Parathyroid adenoma (tissue), 2 donors: ENCODE data around the gene MINDY4.

Experiments
- H2AFZ ChIP-seq: fragments of 300-600 bp; sonication (generic); one replicate; pipeline ENCODE4 v1.7.0; 2017; ENCODE audit warnings: antibody characterized with exemption, mild to moderate bottlenecking
- H3K27ac ChIP-seq: fragments of 300-600 bp; sonication (generic); one replicate; pipeline ENCODE4 v1.7.0; 2017
- H3K27me3 ChIP-seq: fragments of 300-600 bp; sonication (generic); one replicate; pipeline ENCODE4 v1.7.0; 2017; ENCODE audit warnings: low read length; ENCODE audit not compliant: control insufficient read depth, insufficient read depth
- H3K36me3 ChIP-seq: fragments of 300-600 bp; sonication (generic); one replicate; pipeline ENCODE4 v1.7.0; 2017; ENCODE audit warnings: low read length; ENCODE audit not compliant: control insufficient read depth, insufficient read depth
- H3K4me1 ChIP-seq: fragments of 300-600 bp; sonication (generic); one replicate; pipeline ENCODE4 v1.7.0; 2017; ENCODE audit warnings: control low read depth
- H3K4me2 ChIP-seq: fragments of 300-600 bp; sonication (generic); one replicate; pipeline ENCODE4 v1.7.0; 2017; ENCODE audit warnings: low read length
- H3K4me3 ChIP-seq: fragments of 300-600 bp; sonication (generic); one replicate; pipeline ENCODE4 v1.7.0; 2017; ENCODE audit warnings: low read depth, low read length
- H3K79me2 ChIP-seq: fragments of 300-600 bp; sonication (generic); one replicate; pipeline ENCODE4 v1.7.0; 2017; ENCODE audit warnings: control low read depth
- H3K9ac ChIP-seq: fragments of 300-600 bp; sonication (generic); one replicate; pipeline ENCODE4 v1.7.0; 2017; ENCODE audit warnings: mild to moderate bottlenecking
- H3K9me3 ChIP-seq: fragments of 300-600 bp; sonication (generic); one replicate; pipeline ENCODE4 v1.7.0; 2017; ENCODE audit warnings: low read length; ENCODE audit not compliant: control insufficient read depth
- CTCF ChIP-seq: fragments of 300-600 bp; sonication (generic); IDR thresholded peaks from one replicate; pipeline ENCODE4 v1.7.0; 2017; ENCODE audit warnings: antibody characterized with exemption, mild to moderate bottlenecking
- donor health status: primary hyperparathyroidism.

MINDY4 gene

GRCh38 chr7:30899630-30900029, 128.4 kb downstream of the MINDY4 start:
- Histone ChIP-seq H3K9me3 (no peaks in the 10 kb centered on the region), H3K4me2 (no peak overlapping the region), H3K9ac (no peak overlapping the region), H3K27ac (peak overlapping the region; percentile 81), H3K36me3 (no peaks in the 10 kb centered on the region), H3K79me2 (no peaks in the 10 kb centered on the region), H2AFZ (no peak overlapping the region), H3K4me1 (no peaks in the 10 kb centered on the region), H3K4me3 (no peak overlapping the region), H3K27me3 (no peaks in the 10 kb centered on the region)
- TF ChIP-seq CTCF = no peak

GRCh38 chr7:30900053-30900452, 128.8 kb downstream of the MINDY4 start:
- H3K4me3 ChIP-seq = no peak overlapping the region
- no peaks in the 10 kb centered on the region for H3K27me3 ChIP-seq
- no peaks in the 10 kb centered on the region for H3K79me2 ChIP-seq
- H2AFZ ChIP-seq = no peak overlapping the region
- no peak for TF ChIP-seq CTCF
- no peak overlapping the region for H3K9ac ChIP-seq
- no peaks in the 10 kb centered on the region for H3K36me3 ChIP-seq
- peak overlapping the region; percentile 81 for H3K27ac ChIP-seq
- no peaks in the 10 kb centered on the region for H3K9me3 ChIP-seq
- no peaks in the 10 kb centered on the region for H3K4me1 ChIP-seq
- no peak overlapping the region for H3K4me2 ChIP-seq

- no peak for TF ChIP-seq CTCF
- no peak overlapping the region for H3K9ac ChIP-seq
- H3K27me3 ChIP-seq = no peaks in the 10 kb centered on the region
- H3K4me3 ChIP-seq = no peak overlapping the region
- no peak overlapping the region for H3K4me2 ChIP-seq
- H3K36me3 ChIP-seq = no peaks in the 10 kb centered on the region
- no peaks in the 10 kb centered on the region for H3K79me2 ChIP-seq
- H3K27ac ChIP-seq = peak overlapping the region; percentile 81
- H3K4me1 ChIP-seq = no peaks in the 10 kb centered on the region
- H3K9me3 ChIP-seq = no peaks in the 10 kb centered on the region
- no peak overlapping the region for H2AFZ ChIP-seq
These were observed 129.7 kb downstream of the MINDY4 start for GRCh38 chr7:30900803-30901362.

- Histone ChIP-seq H3K79me2 (no peaks in the 10 kb centered on the region), H3K4me1 (no peaks in the 10 kb centered on the region), H3K4me2 (no peak overlapping the region), H3K4me3 (no peak overlapping the region), H3K36me3 (no peaks in the 10 kb centered on the region), H3K27ac (peak overlapping the region; percentile 81), H3K27me3 (no peaks in the 10 kb centered on the region), H3K9ac (no peak overlapping the region), H3K9me3 (no peaks in the 10 kb centered on the region), H2AFZ (no peak overlapping the region)
- no peak for TF ChIP-seq CTCF
These were observed 130.6 kb downstream of the MINDY4 start for GRCh38 chr7:30901856-30902255.

GRCh38 chr7:30902466-30902865, 131.2 kb downstream of the MINDY4 start:
- no peak overlapping the region for H2AFZ ChIP-seq
- no peaks in the 10 kb centered on the region for H3K79me2 ChIP-seq
- no peaks in the 10 kb centered on the region for H3K27me3 ChIP-seq
- H3K27ac ChIP-seq = no peak overlapping the region
- no peaks in the 10 kb centered on the region for H3K9me3 ChIP-seq
- no peaks in the 10 kb centered on the region for H3K36me3 ChIP-seq
- no peak overlapping the region for H3K9ac ChIP-seq
- TF ChIP-seq CTCF = no peak
- no peaks in the 10 kb centered on the region for H3K4me1 ChIP-seq
- no peak overlapping the region for H3K4me3 ChIP-seq
- H3K4me2 ChIP-seq = no peak overlapping the region
